GM23338 (cell line): ENCODE results near the gene CCL8. TPM values are rescaled to one million over a fixed set of nuclear protein-coding genes. Genes with fewer than 3 reads are reported as not detected.

Experiments used
- ATAC-seq: fragments of 200-7000 bp; cut with Tn5 transposase; 3 replicates; pipeline ENCODE4 v1.9.1; 2020
- DNase-seq: peaks from one replicate; pipeline ENCODE4 v3.0.0-alpha.2; 2015; ENCODE audit warnings: low spot score
- H2AFZ ChIP-seq: fragments of 200-600 bp; sonication (generic); 2 replicates; pipeline ENCODE4 v1.8.0; 2016; ENCODE audit warnings: antibody characterized with exemption, mild to moderate bottlenecking, moderate library complexity
- H3F3A ChIP-seq: fragments of 200-600 bp; sonication (generic); replicated peaks from 2 replicates; pipeline ENCODE4 v1.8.0; 2017; ENCODE audit warnings: antibody characterized with exemption, mixed run types, low read depth
- H3K27ac ChIP-seq: fragments of 200-600 bp; sonication (generic); 2 replicates; pipeline ENCODE4 v1.6.1; 2016; ENCODE audit warnings: low read depth
- H3K27me3 ChIP-seq: fragments of 200-600 bp; sonication (generic); 2 replicates; pipeline ENCODE4 v1.8.0; 2016; ENCODE audit warnings: mild to moderate bottlenecking, mixed run types, moderate library complexity; ENCODE audit not compliant: insufficient read depth
- H3K36me3 ChIP-seq: fragments of 200-600 bp; sonication (generic); 2 replicates; pipeline ENCODE4 v1.8.0; 2016; ENCODE audit warnings: mild to moderate bottlenecking; ENCODE audit not compliant: insufficient read depth
- H3K4me1 ChIP-seq: fragments of 200-600 bp; sonication (generic); 2 replicates; pipeline ENCODE4 v1.8.0; 2016; ENCODE audit warnings: mild to moderate bottlenecking, moderate library complexity; ENCODE audit not compliant: insufficient read depth
- H3K4me2 ChIP-seq: fragments of 200-600 bp; sonication (generic); 2 replicates; pipeline ENCODE4 v1.7.1; 2017; ENCODE audit warnings: mixed run types
- H3K4me3 ChIP-seq: fragments of 200-600 bp; sonication (generic); 2 replicates; pipeline ENCODE4 v1.6.1; 2016; ENCODE audit warnings: mixed run types
- H3K79me2 ChIP-seq: fragments of 200-600 bp; sonication (generic); replicated peaks from 2 replicates; pipeline ENCODE4 v1.8.0; 2017; ENCODE audit warnings: mild to moderate bottlenecking; ENCODE audit not compliant: insufficient read depth
- H3K9me2 ChIP-seq: fragments of 200-600 bp; sonication (generic); 2 replicates; pipeline ENCODE4 v1.8.0; 2017; ENCODE audit not compliant: insufficient read depth
- H4K20me1 ChIP-seq: fragments of 200-600 bp; sonication (generic); replicated peaks from 2 replicates; pipeline ENCODE4 v1.8.0; 2017; ENCODE audit warnings: mild to moderate bottlenecking; ENCODE audit not compliant: insufficient read depth
- H3K27ac Mint-ChIP-seq: 2 replicates; pipeline ENCODE4 v1.8.0; 2020; ENCODE audit warnings: inconsistent platforms, mild to moderate bottlenecking, moderate library complexity, mixed read lengths
- H3K27me3 Mint-ChIP-seq: 3 replicates; pipeline ENCODE4 v1.8.0; 2022; ENCODE audit warnings: low read depth, mild to moderate bottlenecking, moderate library complexity, mixed read lengths, inconsistent platforms; ENCODE audit not compliant: insufficient read depth, poor library complexity
- H3K36me3 Mint-ChIP-seq: 3 replicates; pipeline ENCODE4 v1.8.0; 2021; ENCODE audit warnings: low read depth, mild to moderate bottlenecking, inconsistent platforms, moderate library complexity, mixed read lengths
- H3K4me1 Mint-ChIP-seq: 3 replicates; pipeline ENCODE4 v1.8.0; 2020; ENCODE audit warnings: mild to moderate bottlenecking, inconsistent platforms, mixed read lengths
- H3K4me3 Mint-ChIP-seq: 3 replicates; pipeline ENCODE4 v1.8.0; 2021; ENCODE audit warnings: moderate library complexity, mild to moderate bottlenecking, inconsistent platforms, mixed read lengths
- H3K9me3 Mint-ChIP-seq: 3 replicates; pipeline ENCODE4 v1.8.0; 2020; ENCODE audit warnings: moderate library complexity, mild to moderate bottlenecking, inconsistent platforms, mixed read lengths
- CREB1 ChIP-seq: fragments of 250-450 bp; sonication (Bioruptor Pico); IDR thresholded peaks from 2 replicates; pipeline ENCODE4 v1.5.0; 2020; ENCODE audit warnings: low read depth, mild to moderate bottlenecking, moderate library complexity
- CTCF ChIP-seq, 2 experiments: fragments of 200-600 bp in 1 of 2; sonication (generic) in 1 of 2; conservative IDR thresholded peaks; 2 replicates each; pipeline versions ENCODE4 v1.5.1 to v1.6.1; 2016 to 2017; ENCODE audit warnings: antibody characterized with exemption in 2 of 2, low read depth in 2 of 2, mild to moderate bottlenecking in 2 of 2, moderate library complexity in 1 of 2
- ETS1 ChIP-seq: IDR thresholded peaks from 2 replicates; pipeline ENCODE4 v1.6.1; 2016; ENCODE audit warnings: antibody characterized with exemption
- EZH2phosphoT487 ChIP-seq: fragments of 200-600 bp; sonication (generic); IDR thresholded peaks from one replicate; pipeline ENCODE4 v1.8.1; 2018; ENCODE audit warnings: antibody characterized with exemption; ENCODE audit not compliant: unreplicated experiment
- POLR2AphosphoS5 ChIP-seq: IDR thresholded peaks from 2 replicates; pipeline ENCODE4 v1.6.1; 2016; ENCODE audit warnings: antibody characterized with exemption, low read depth
- ZNF331 ChIP-seq: fragments of 250-450 bp; sonication (Bioruptor Pico); IDR thresholded peaks from 2 replicates; pipeline ENCODE4 v1.5.0; 2020; ENCODE audit warnings: low read depth, mild to moderate bottlenecking, moderate library complexity
- ZNF462 ChIP-seq: fragments of 250-450 bp; sonication (Bioruptor Pico); IDR thresholded peaks from 2 replicates; pipeline ENCODE4 v1.5.0; 2020; ENCODE audit warnings: mild to moderate bottlenecking, moderate library complexity
- polyA plus RNA-seq: library from polyadenylated mRNA; unstranded; fragments of >200 nt; fragmentation: Nextera tagmentation; extraction: Ambion mirVana; gene quantifications from 2 replicates; pipeline ENCODE4 v1.2.1, GENCODE V29; 2016
- total RNA-seq: library from RNA; depleted of rRNA; stranded (reverse); fragments of >200 nt; shearing (Covaris generic); gene quantifications from 2 replicates; pipeline ENCODE4 v1.2.3, GENCODE V29; 2014

CCL8 gene
- total and polyA plus RNA-seq, 2 experiments from 2014 or later = not detected

- TF ChIP-seq ZNF462 (CRISPR knock-in tag) (no peak), ZNF331 (no peak), CTCF (conservative IDR thresholded peaks at IDR 0.05; ENCODE audit: low read depth in 2 of 2) (no peak), CREB1 (CRISPR knock-in tag) (no peak), ETS1 (no peak), EZH2phosphoT487 (no peak)
Observed at GRCh38 chr17:34368946-34369500, 49.8 kb downstream of the CCL8 start (continued).

GRCh38 chr17:34369571-34369970 lies 50.3 kb downstream of the CCL8 start:
- Mint-ChIP-seq H3K27me3 (peaks cover 10% of the 10 kb centered on the region), H3K4me3 (no peak overlapping the region), H3K27ac (no peak overlapping the region), H3K36me3 (no peaks in the 10 kb centered on the region), H3K4me1 (peaks cover 9% of the 10 kb centered on the region; the same call in 2 of the 3 replicates), H3K9me3 (no peaks in the 10 kb centered on the region)
- Histone ChIP-seq H3F3A (no peaks in the 10 kb centered on the region), H2AFZ (no peak overlapping the region), H3K27me3 (no peaks in the 10 kb centered on the region), H3K9me2 (0 out of 2 replicates have a peak, but pooled peaks cover 6% of the 10 kb centered on the region), H3K4me3 (no peak overlapping the region), H3K79me2 (no peaks in the 10 kb centered on the region), H3K27ac (no peak overlapping the region), H3K36me3 (no peaks in the 10 kb centered on the region), H4K20me1 (no peaks in the 10 kb centered on the region), H3K4me2 (no peak overlapping the region), H3K4me1 (no peaks in the 10 kb centered on the region)
- ATAC-seq (no peak), DNase-seq (no peak)
- no peak for TF ChIP-seq POLR2AphosphoS5
- TF ChIP-seq EZH2phosphoT487 = no peak
